GM12873 (cell line): ENCODE data around the gene HSFX3.

Experiments used
- CTCF ChIP-seq: IDR thresholded peaks from 2 replicates; pipeline ENCODE4 v1.5.1; 2012; ENCODE audit warnings: low read depth, mild to moderate bottlenecking, moderate library complexity, low read length, control low read depth; ENCODE audit not compliant: insufficient read depth; ENCODE audit errors: missing control alignments

HSFX3 gene

GRCh38 chrX:149568701-149569296, 19.1 kb upstream of the HSFX3 start:
- TF ChIP-seq CTCF = no peak

GRCh38 chrX:149567621-149568417, 18.1 kb upstream of the HSFX3 start:
- no peak for TF ChIP-seq CTCF

GRCh38 chrX:149563359-149563758, 13.6 kb upstream of the HSFX3 start:
- no peak for TF ChIP-seq CTCF

- no peak for TF ChIP-seq CTCF
These were observed 8.1 kb downstream of the HSFX3 start for GRCh38 chrX:149541521-149542047.

- TF ChIP-seq CTCF = no peak
These were observed 8.9 kb downstream of the HSFX3 start, which contains the start of gene EOLA1 for GRCh38 chrX:149540621-149541520. EOLA1 (plus strand) TSS chrX:149541012; CDS start chrX:149545631, 4,619 bp downstream.

GRCh38 chrX:149540131-149540620, 9.5 kb downstream of the HSFX3 start:
- TF ChIP-seq CTCF = no peak
